ENCODE results near the gene OCRL. TPM values are rescaled to one million over a fixed set of nuclear protein-coding genes. Genes with fewer than 3 reads are reported as not detected.

Gene OCRL
- total and polyA plus RNA-seq, 2 of the 4 experiments (the other 2 are of a cell fraction): 19.4 to 20.6 TPM

- no peak overlapping the region for H2BK20ac ChIP-seq (ENCODE audit: low read depth, low read length)
- no TSS peak for BruUV-seq (replicated peaks)
- H3K27me3 ChIP-seq (ENCODE audit: control insufficient read depth, insufficient read depth, low read length): no peaks in the 10 kb centered on the region
- in situ Hi-C loops (cut with MboI; ENCODE audit: low sequenced_read_pairs): no loop called here
- intact Hi-C loops (cut with micrococcal nuclease): no loop called here
- H3K4ac ChIP-seq (ENCODE audit: low read depth, low read length): no peak overlapping the region
- ATAC-seq (ENCODE audit: low read depth) (no peak), DNase-seq (no peak)
- ChIA-PET CTCF (no interaction called here), POLR2A (ENCODE audit: unreplicated experiment) (no interaction called here)
- no peak overlapping the region for H3K4me3 ChIP-seq (ENCODE audit: insufficient read depth, low read depth, low read length)
- H2AK5ac ChIP-seq (ENCODE audit: low read depth, low read length): no peak overlapping the region
- H3K36me3 ChIP-seq (ENCODE audit: control insufficient read depth, insufficient read depth, low read length): peaks cover 3% of the 10 kb centered on the region; the same call in 1 of the 2 replicates
- H3K56ac ChIP-seq (ENCODE audit: extremely low read depth, insufficient read depth, low read length): no peak overlapping the region
- H3K18ac ChIP-seq (ENCODE audit: low read depth, low read length): no peak overlapping the region
- H3K4me2 ChIP-seq (ENCODE audit: low read depth, low read length): no peak overlapping the region
- no peak overlapping the region for H2BK15ac ChIP-seq (ENCODE audit: low read depth, low read length)
- dilution Hi-C loops (cut with HindIII; ENCODE audit: low sequenced_read_pairs, unreplicated experiment): no loop called here
- no peak overlapping the region for H4K5ac ChIP-seq (ENCODE audit: low read depth, low read length)
- H3K23ac ChIP-seq (ENCODE audit: low read depth, low read length): no peak overlapping the region
- TF ChIP-seq RAD21 (IDR thresholded peaks at IDR 0.05; ENCODE audit: low read length) (no peak), CEBPB (IDR thresholded peaks at IDR 0.05; ENCODE audit: low read depth, low read length) (no peak), ELK1 (IDR thresholded peaks at IDR 0.05; ENCODE audit: borderline replicate concordance, low read depth, low read length) (no peak), SMC3 (IDR thresholded peaks at IDR 0.05; ENCODE audit: low read depth, low read length) (no peak), CHD1 (IDR thresholded peaks at IDR 0.05; ENCODE audit: low read depth, low read length) (no peak), MAFK (IDR thresholded peaks at IDR 0.05; ENCODE audit: low read depth, low read length) (no peak), BHLHE40 (IDR thresholded peaks at IDR 0.05; ENCODE audit: low read depth, low read length) (no peak), USF2 (IDR thresholded peaks at IDR 0.05; ENCODE audit: low read depth, low read length) (no peak), NFE2L2 (IDR thresholded peaks at IDR 0.05; ENCODE audit: low read depth, low read length) (no peak), FOS (IDR thresholded peaks at IDR 0.05; ENCODE audit: low read depth, low read length) (no peak), RFX5 (IDR thresholded peaks at IDR 0.05; ENCODE audit: low read depth, low read length) (no peak), MAZ (IDR thresholded peaks at IDR 0.05; ENCODE audit: borderline replicate concordance, low read depth, low read length) (no peak), MXI1 (IDR thresholded peaks at IDR 0.05; ENCODE audit: borderline replicate concordance, low read depth, low read length) (no peak), POLR2A (IDR thresholded peaks at IDR 0.05; ENCODE audit: low read depth, low read length) (no peak), CTCF (conservative IDR thresholded peaks at IDR 0.05; ENCODE audit: low read depth, low read length) (no peak), RCOR1 (IDR thresholded peaks at IDR 0.05; ENCODE audit: insufficient replicate concordance, low read length) (no peak)
- no peak overlapping the region for H2BK120ac ChIP-seq (ENCODE audit: low read depth, low read length)
- no peak overlapping the region for H3K14ac ChIP-seq (replicated peaks; ENCODE audit: low read depth, low read length)
- no peaks in the 10 kb centered on the region for H3K4me1 ChIP-seq (ENCODE audit: control insufficient read depth, insufficient read depth, low read length)
- H3K27ac ChIP-seq (ENCODE audit: insufficient read depth, low read length): no peak overlapping the region
- no peak overlapping the region for H3K9ac ChIP-seq (ENCODE audit: low read depth, low read length)
- no peak overlapping the region for H2AFZ ChIP-seq (replicated peaks; ENCODE audit: low read length, poor library complexity)
- H3K9me3 ChIP-seq (ENCODE audit: control insufficient read depth, insufficient read depth, low read length): no peaks in the 10 kb centered on the region
- H2BK5ac ChIP-seq (ENCODE audit: low read depth, low read length, poor library complexity, severe bottlenecking): no peak overlapping the region
- H3K79me1 ChIP-seq (ENCODE audit: low read depth in 1 of 2, low read length in 2 of 2): peaks cover 5 to 16% of the 10 kb centered on the region in 2 experiments
- no peak overlapping the region for H4K91ac ChIP-seq (ENCODE audit: insufficient read depth, low read depth, low read length)
- H4K20me1 ChIP-seq (ENCODE audit: insufficient read depth, low read length): no peaks in the 10 kb centered on the region
- WGBS, 2 experiments (ENCODE audit: extremely low coverage in 2 of 2, insufficient read length in 1 of 2): no CpG with 5 or more reads among the region's 2 CpGs
- no peak overlapping the region for H2AK9ac ChIP-seq (replicated peaks; ENCODE audit: low read depth, low read length, poor library complexity)
- no peaks in the 10 kb centered on the region for H3K9me1 ChIP-seq (ENCODE audit: insufficient read depth, low read length)
- H4K8ac ChIP-seq (ENCODE audit: low read depth in 2 of 2, low read length in 2 of 2): no peak overlapping the region
These were observed 4.7 kb downstream of the OCRL start for GRCh38 chrX:129544780-129545179.

Measured in IMR-90 (cell line).